GM12878 (cell line): ENCODE results near the gene SIGLEC6.

ENCODE experiments used
- BRCA1 ChIP-seq: IDR thresholded peaks from 2 replicates; pipeline ENCODE4 v1.6.1; 2011; ENCODE audit warnings: low read depth, low read length, improper control_type of control experiment
- GABPA ChIP-seq: IDR thresholded peaks from 2 replicates; pipeline ENCODE4 v1.6.1; 2014; ENCODE audit warnings: antibody characterized with exemption, low read depth, mild to moderate bottlenecking, inconsistent platforms
- POLR2A ChIP-seq: IDR thresholded peaks from 2 replicates; pipeline ENCODE4 v1.6.1; 2011; ENCODE audit warnings: low read depth, mild to moderate bottlenecking, low read length
- RAD21 ChIP-seq: IDR thresholded peaks from 2 replicates; pipeline ENCODE4 v1.6.1; 2011; ENCODE audit warnings: mild to moderate bottlenecking, low read depth, low read length, moderate library complexity; ENCODE audit not compliant: insufficient read depth
- RB1 ChIP-seq: fragments of 450-650 bp; formaldehyde crosslinking; IDR thresholded peaks from 2 replicates; pipeline ENCODE4 v1.6.1; 2017; ENCODE audit warnings: mild to moderate bottlenecking, borderline replicate concordance
- TAF1 ChIP-seq: IDR thresholded peaks from 2 replicates; pipeline ENCODE4 v1.6.1; 2011; ENCODE audit warnings: mild to moderate bottlenecking, low read depth, low read length, borderline replicate concordance
- TCF7 ChIP-seq: IDR thresholded peaks from 2 replicates; pipeline ENCODE4 v1.6.1; 2014; ENCODE audit warnings: antibody characterized with exemption, borderline replicate concordance
- ZNF24 ChIP-seq: fragments of 450-650 bp; IDR thresholded peaks from 2 replicates; pipeline ENCODE4 v1.6.1; 2017; ENCODE audit warnings: antibody characterized with exemption, mild to moderate bottlenecking
- TF ChIP-seq, protein P1 (sequence below): IDR thresholded peaks from 2 replicates; pipeline ENCODE4 v1.6.1; 2011; ENCODE audit warnings: borderline replicate concordance, low read depth, mild to moderate bottlenecking, moderate library complexity, mixed read lengths, low read length; ENCODE audit not compliant: insufficient read depth; ENCODE audit errors: extremely low read length
- TF ChIP-seq, protein P2 (sequence below): fragments of 150-350 bp; IDR thresholded peaks from 2 replicates; pipeline ENCODE4 v1.6.1; 2016; ENCODE audit warnings: low read depth, low read length
- TF ChIP-seq, protein P3 (sequence below): IDR thresholded peaks from 2 replicates; pipeline ENCODE4 v1.6.1; 2012; ENCODE audit warnings: low read length, inconsistent platforms
- TF ChIP-seq, protein P4 (sequence below), 3 experiments: IDR thresholded peaks in 2 of 3; conservative IDR thresholded peaks in 1 of 3; 2 replicates each; pipeline ENCODE4 v1.5.1; 2011; ENCODE audit warnings: low read depth in 3 of 3, low read length in 3 of 3, mild to moderate bottlenecking in 3 of 3, control low read depth in 2 of 3, moderate library complexity in 2 of 3, inconsistent platforms in 1 of 3, mixed read lengths in 1 of 3; ENCODE audit not compliant: control insufficient read depth in 2 of 3, insufficient read depth in 1 of 3; ENCODE audit errors: extremely low read depth in 1 of 3

DNA sequence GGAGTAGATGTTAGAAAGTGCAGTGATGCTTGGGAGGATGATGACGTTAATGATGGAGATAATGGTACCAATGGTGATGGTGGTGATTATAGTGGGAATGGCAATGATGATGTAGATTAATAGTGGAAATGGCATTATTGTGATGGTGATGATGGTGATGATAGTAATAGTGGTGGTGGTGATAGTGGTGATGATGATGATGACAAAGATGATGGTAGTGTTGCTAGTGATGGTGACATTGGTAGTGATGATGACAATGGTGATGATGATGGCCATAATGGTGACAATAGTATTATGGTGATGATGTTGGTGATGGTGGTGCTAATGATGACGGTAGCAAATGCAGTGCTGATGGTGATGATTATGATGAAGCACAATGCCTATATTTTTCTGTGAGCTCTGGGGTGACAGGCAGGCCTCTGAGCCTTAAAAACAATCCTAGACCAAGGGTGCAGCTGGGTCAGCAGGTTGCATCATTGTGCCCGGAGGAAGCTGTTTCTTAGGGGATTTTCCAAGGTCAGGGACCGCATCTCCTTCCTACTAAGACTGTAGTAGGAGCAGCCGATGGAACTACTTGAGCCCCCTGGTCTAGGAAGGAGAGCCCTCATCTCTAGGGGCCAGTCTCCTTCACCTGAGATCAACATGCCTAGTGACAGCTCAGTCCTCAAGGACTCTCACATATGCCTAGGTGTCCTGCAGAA, 45.4 kb downstream of the SIGLEC6 start:
- TF ChIP-seq TAF1: no peak
- TF ChIP-seq, protein P1, sequence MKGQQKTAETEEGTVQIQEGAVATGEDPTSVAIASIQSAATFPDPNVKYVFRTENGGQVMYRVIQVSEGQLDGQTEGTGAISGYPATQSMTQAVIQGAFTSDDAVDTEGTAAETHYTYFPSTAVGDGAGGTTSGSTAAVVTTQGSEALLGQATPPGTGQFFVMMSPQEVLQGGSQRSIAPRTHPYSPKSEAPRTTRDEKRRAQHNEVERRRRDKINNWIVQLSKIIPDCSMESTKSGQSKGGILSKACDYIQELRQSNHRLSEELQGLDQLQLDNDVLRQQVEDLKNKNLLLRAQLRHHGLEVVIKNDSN: no peak
- TF ChIP-seq, protein P2, sequence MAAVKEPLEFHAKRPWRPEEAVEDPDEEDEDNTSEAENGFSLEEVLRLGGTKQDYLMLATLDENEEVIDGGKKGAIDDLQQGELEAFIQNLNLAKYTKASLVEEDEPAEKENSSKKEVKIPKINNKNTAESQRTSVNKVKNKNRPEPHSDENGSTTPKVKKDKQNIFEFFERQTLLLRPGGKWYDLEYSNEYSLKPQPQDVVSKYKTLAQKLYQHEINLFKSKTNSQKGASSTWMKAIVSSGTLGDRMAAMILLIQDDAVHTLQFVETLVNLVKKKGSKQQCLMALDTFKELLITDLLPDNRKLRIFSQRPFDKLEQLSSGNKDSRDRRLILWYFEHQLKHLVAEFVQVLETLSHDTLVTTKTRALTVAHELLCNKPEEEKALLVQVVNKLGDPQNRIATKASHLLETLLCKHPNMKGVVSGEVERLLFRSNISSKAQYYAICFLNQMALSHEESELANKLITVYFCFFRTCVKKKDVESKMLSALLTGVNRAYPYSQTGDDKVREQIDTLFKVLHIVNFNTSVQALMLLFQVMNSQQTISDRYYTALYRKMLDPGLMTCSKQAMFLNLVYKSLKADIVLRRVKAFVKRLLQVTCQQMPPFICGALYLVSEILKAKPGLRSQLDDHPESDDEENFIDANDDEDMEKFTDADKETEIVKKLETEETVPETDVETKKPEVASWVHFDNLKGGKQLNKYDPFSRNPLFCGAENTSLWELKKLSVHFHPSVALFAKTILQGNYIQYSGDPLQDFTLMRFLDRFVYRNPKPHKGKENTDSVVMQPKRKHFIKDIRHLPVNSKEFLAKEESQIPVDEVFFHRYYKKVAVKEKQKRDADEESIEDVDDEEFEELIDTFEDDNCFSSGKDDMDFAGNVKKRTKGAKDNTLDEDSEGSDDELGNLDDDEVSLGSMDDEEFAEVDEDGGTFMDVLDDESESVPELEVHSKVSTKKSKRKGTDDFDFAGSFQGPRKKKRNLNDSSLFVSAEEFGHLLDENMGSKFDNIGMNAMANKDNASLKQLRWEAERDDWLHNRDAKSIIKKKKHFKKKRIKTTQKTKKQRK: no peak
- no peak for TF ChIP-seq BRCA1
- TF ChIP-seq, protein P3, sequence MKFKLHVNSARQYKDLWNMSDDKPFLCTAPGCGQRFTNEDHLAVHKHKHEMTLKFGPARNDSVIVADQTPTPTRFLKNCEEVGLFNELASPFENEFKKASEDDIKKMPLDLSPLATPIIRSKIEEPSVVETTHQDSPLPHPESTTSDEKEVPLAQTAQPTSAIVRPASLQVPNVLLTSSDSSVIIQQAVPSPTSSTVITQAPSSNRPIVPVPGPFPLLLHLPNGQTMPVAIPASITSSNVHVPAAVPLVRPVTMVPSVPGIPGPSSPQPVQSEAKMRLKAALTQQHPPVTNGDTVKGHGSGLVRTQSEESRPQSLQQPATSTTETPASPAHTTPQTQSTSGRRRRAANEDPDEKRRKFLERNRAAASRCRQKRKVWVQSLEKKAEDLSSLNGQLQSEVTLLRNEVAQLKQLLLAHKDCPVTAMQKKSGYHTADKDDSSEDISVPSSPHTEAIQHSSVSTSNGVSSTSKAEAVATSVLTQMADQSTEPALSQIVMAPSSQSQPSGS: no peak
- TF ChIP-seq RAD21: no peak
- TF ChIP-seq, protein P4, sequence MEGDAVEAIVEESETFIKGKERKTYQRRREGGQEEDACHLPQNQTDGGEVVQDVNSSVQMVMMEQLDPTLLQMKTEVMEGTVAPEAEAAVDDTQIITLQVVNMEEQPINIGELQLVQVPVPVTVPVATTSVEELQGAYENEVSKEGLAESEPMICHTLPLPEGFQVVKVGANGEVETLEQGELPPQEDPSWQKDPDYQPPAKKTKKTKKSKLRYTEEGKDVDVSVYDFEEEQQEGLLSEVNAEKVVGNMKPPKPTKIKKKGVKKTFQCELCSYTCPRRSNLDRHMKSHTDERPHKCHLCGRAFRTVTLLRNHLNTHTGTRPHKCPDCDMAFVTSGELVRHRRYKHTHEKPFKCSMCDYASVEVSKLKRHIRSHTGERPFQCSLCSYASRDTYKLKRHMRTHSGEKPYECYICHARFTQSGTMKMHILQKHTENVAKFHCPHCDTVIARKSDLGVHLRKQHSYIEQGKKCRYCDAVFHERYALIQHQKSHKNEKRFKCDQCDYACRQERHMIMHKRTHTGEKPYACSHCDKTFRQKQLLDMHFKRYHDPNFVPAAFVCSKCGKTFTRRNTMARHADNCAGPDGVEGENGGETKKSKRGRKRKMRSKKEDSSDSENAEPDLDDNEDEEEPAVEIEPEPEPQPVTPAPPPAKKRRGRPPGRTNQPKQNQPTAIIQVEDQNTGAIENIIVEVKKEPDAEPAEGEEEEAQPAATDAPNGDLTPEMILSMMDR (IDR thresholded peaks at IDR 0.05 in 2 of 3, conservative IDR thresholded peaks at IDR 0.05 in 1 of 3; ENCODE audit: control insufficient read depth in 2 of 3, extremely low read depth in 1 of 3, insufficient read depth in 1 of 3, low read depth in 3 of 3, low read length in 3 of 3): no peak
- TF ChIP-seq RB1: no peak
- TF ChIP-seq TCF7: no peak
- TF ChIP-seq ZNF24: no peak
- no peak for TF ChIP-seq GABPA
- no peak for TF ChIP-seq POLR2A
